Spinal cord (tissue), 10 donors: ENCODE data around the gene LAMB1. TPM values are rescaled to one million over a fixed set of nuclear protein-coding genes. Genes with fewer than 3 reads are reported as not detected.

ENCODE experiments used
- DNase-seq, 6 donors: peaks; one replicate each; pipeline versions ENCODE4 v3.0.0 to v3.0.0-alpha.2; 2013 to 2015; ENCODE audit warnings: low spot score in 6 of 6, low read depth in 4 of 6
- H3K27ac ChIP-seq: one replicate; pipeline ENCODE4 v1.5.1; 2013; ENCODE audit warnings: low read depth, low read length, control low read depth
- H3K27me3 ChIP-seq: one replicate; pipeline ENCODE4 v1.6.1; 2013; ENCODE audit warnings: low read length; ENCODE audit not compliant: control insufficient read depth, insufficient read depth
- H3K36me3 ChIP-seq: one replicate; pipeline ENCODE4 v1.6.1; 2013; ENCODE audit warnings: low read length; ENCODE audit not compliant: control insufficient read depth, insufficient read depth
- H3K4me1 ChIP-seq: one replicate; pipeline ENCODE4 v1.6.1; 2013; ENCODE audit warnings: low read length; ENCODE audit not compliant: control insufficient read depth, insufficient read depth
- H3K4me3 ChIP-seq: one replicate; pipeline ENCODE4 v1.5.1; 2013; ENCODE audit warnings: low read depth, low read length, control low read depth
- H3K9me3 ChIP-seq: one replicate; pipeline ENCODE4 v1.6.1; 2013; ENCODE audit warnings: low read length; ENCODE audit not compliant: control insufficient read depth, insufficient read depth
- WGBS: methylation state at CpG from one replicate; pipeline ENCODE4 v1.1.5; 2013; ENCODE audit warnings: missing lambda C conversion rate; ENCODE audit not compliant: insufficient coverage; 5-methylcytosine and 5-hydroxymethylcytosine counted together
- long read RNA-seq, 4 donors: transcript quantifications; one replicate each; lab custom pipeline, GENCODE V29; 2026
- polyA plus RNA-seq, 2 donors: library from polyadenylated mRNA; unstranded; fragments of 120-200 nt; gene quantifications; one replicate each; pipeline ENCODE4 v1.2.1, GENCODE V29; 2013; ENCODE audit not compliant: insufficient read length in 2 of 2
- total RNA-seq, 2 donors: library from RNA; depleted of rRNA in 1 of 2; stranded (reverse); fragments of 120-200 nt in 1 of 2; fragments of >200 nt in 1 of 2; gene quantifications; one replicate each; pipeline versions ENCODE4 v1.2.3 to v1.2.4, GENCODE V29; 2013 to 2014
- donor health status: healthy.

The LAMB1 gene
- total RNA-seq (100 to 1,000 TPM; 158 to 312 TPM), polyA plus RNA-seq (100 to 1,000 TPM in 1 of 2 donors, 10 to 100 TPM in 1; 84.4 to 199 TPM)
- long read RNA-seq, donor 1, full-length matches to known transcripts: 21 of 193 reads
- long read RNA-seq, donor 1, partial matches to known transcripts: 172 of 193 reads
- long read RNA-seq, donor 1, other reads (novel, unspliced or antisense): 0 of 193 reads
- long read RNA-seq, donor 2: 0 reads
- long read RNA-seq, donor 3, full-length matches to known transcripts: 6 of 41 reads
- long read RNA-seq, donor 3, partial matches to known transcripts: 35 of 41 reads
- long read RNA-seq, donor 3, other reads (novel, unspliced or antisense): 0 of 41 reads
- long read RNA-seq, donor 4, full-length matches to known transcripts: 29 of 529 reads
- long read RNA-seq, donor 4, partial matches to known transcripts: 500 of 529 reads
- long read RNA-seq, donor 4, other reads (novel, unspliced or antisense): 0 of 529 reads

DNA sequence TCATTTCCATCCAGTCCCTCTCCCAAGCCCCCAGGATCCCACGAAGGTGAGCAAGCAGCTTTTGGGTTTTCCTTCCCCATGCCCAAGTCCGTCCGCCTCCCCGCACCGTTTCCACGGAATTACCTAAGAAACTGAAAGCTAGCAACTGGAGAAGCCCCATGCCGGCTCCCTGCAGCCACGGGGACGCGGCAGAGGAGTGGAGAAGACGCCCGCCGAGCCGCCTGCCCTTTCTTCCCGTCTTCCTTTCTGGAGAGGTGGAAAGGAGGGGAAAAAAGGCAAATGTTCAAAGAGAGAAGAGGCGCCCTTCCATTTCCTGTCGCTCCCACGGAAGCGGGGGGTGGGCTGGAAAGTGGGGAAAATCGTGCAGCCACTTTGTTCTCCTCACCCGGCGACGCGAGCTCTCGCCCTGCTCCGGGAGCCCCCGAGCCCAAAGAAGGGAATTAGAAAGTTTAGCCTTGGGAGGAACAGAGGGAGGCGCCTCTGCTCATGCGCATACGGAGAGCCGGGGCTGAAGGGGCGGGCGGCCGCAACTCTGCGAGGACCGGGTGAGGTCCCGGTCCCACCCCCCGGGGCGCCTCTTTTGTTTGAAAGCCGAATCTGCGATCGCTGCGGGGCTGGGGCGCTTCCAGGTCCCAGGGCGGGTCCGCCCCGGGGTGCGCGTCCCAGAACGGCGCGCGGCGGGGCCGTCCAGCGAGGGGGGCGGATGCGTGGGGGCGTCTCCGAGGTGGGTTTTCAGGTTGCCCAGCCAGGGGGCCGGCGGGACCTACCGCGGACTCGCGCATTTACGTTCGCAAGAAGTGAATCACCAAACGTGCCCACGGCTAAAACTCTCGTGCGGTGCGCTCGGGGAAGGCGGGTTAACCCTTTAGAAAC is at the start of gene LAMB1:
LAMB1 (minus strand) TSS at position 436 of the 873 bp plus-strand sequence; CDS start at position 160, 276 bp downstream.
- H3K27ac ChIP-seq: peak within 1 kb of the TSS; percentile 84
- H3K27me3 ChIP-seq: peaks cover 45% of the 10 kb centered on the region
- WGBS: under 1% methylated on average over 75 of the region's 75 CpGs
- no peaks in the 10 kb centered on the region for H3K9me3 ChIP-seq
- peak within 1 kb of the TSS; percentile 79 for H3K4me3 ChIP-seq
- peak in 2 of 6 donors; percentile 72 to 82 for DNase-seq
- H3K36me3 ChIP-seq: no peaks in the 10 kb centered on the region
- peaks cover 36% of the 10 kb centered on the region for H3K4me1 ChIP-seq

DNA sequence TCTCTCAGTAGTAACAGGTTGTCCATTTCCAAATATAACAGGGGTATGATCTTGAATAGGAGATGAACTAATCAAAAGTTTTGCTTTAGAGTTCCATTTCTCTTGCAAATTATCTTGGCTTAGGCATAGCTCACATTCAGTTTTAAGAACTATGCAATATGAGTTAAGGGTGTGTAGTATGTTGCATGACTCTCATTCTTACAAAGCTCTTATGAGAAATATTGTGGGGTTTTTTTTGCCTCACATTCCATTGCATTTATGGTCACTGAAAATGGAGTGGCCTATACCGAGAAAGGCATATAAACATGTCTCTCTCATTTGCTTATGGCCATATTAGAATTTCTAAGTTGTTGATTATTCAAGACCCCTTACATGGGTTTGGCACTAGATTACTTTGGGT is 48.5 kb upstream of the LAMB1 start:
- Histone ChIP-seq H3K27ac (no peak overlapping the region), H3K9me3 (no peaks in the 10 kb centered on the region), H3K4me1 (no peaks in the 10 kb centered on the region), H3K4me3 (no peak overlapping the region), H3K27me3 (no peaks in the 10 kb centered on the region), H3K36me3 (no peaks in the 10 kb centered on the region)
- no peak for DNase-seq
- no CpG with 5 or more reads among the region's 1 CpG for WGBS

GRCh38 chr7:108049962-108050361 is 47.0 kb upstream of the LAMB1 start:
- Histone ChIP-seq H3K9me3 (no peaks in the 10 kb centered on the region), H3K36me3 (no peaks in the 10 kb centered on the region), H3K4me3 (no peak overlapping the region), H3K27me3 (no peaks in the 10 kb centered on the region), H3K4me1 (no peaks in the 10 kb centered on the region), H3K27ac (no peak overlapping the region)
- DNase-seq: no peak
- no CpG with 5 or more reads among the region's 3 CpGs for WGBS

GRCh38 chr7:108048422-108048821 is 45.5 kb upstream of the LAMB1 start:
- no peak for DNase-seq
- H3K4me3 ChIP-seq: no peak overlapping the region
- no peaks in the 10 kb centered on the region for H3K27me3 ChIP-seq
- no peaks in the 10 kb centered on the region for H3K4me1 ChIP-seq
- no CpG with 5 or more reads among the region's 3 CpGs for WGBS
- no peaks in the 10 kb centered on the region for H3K9me3 ChIP-seq
- no peaks in the 10 kb centered on the region for H3K36me3 ChIP-seq
- H3K27ac ChIP-seq: no peak overlapping the region

- WGBS: 64% methylated on average over 3 of the region's 6 CpGs
- no peaks in the 10 kb centered on the region for H3K36me3 ChIP-seq
- DNase-seq: no peak
- H3K9me3 ChIP-seq: no peaks in the 10 kb centered on the region
- no peaks in the 10 kb centered on the region for H3K27me3 ChIP-seq
- no peaks in the 10 kb centered on the region for H3K4me1 ChIP-seq
- no peak overlapping the region for H3K27ac ChIP-seq
- no peak overlapping the region for H3K4me3 ChIP-seq
Measured at GRCh38 chr7:108046952-108047506, 44.1 kb upstream of the LAMB1 start.

DNA sequence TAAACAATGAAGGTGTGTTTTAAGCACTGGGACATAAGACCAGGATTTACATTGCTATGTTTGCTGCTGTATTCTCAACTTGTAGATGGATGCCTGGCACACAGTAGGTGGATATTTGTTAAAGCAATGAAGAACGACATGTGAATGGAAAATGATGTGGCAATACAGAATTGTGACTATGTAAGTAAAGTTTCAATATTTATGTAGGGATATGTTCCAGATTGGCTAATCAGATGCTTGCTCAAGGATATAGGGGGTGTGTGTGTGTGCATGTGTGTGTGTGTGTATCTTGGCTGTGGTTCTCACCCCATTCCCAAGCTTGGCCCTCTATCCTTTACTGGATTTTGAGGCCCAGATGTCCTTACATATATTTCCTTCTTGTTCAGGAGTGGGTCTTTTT is 42.7 kb upstream of the LAMB1 start:
- Histone ChIP-seq H3K9me3 (no peaks in the 10 kb centered on the region), H3K4me3 (no peak overlapping the region), H3K27me3 (no peaks in the 10 kb centered on the region), H3K4me1 (no peaks in the 10 kb centered on the region), H3K36me3 (no peaks in the 10 kb centered on the region), H3K27ac (no peak overlapping the region)
- peak in 1 of 6 donors; percentile 20 for DNase-seq
- 78% methylated on average over 1 of the region's 1 CpG for WGBS

DNA sequence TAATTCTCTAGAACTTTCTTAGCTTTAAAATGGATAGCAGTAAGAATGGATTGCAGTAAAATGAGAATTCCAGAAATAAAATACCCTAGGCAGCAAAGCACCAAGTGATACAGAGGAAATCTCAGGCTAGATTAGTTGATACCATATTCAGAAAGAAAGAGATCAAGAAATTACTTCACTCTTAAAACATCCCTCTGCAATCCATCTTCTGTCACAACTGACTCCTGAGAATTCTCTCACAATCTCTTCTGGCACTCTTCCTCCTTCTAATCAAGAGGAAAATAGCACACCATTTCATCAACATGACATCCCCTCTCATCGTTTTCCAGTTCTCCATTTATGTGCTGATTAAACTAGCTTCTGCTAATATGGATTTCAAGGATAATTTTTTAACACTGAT is 42.2 kb upstream of the LAMB1 start:
- H3K27me3 ChIP-seq: no peaks in the 10 kb centered on the region
- H3K27ac ChIP-seq: no peak overlapping the region
- no peak overlapping the region for H3K4me3 ChIP-seq
- WGBS: no CpG with 5 or more reads among the region's 1 CpG
- no peaks in the 10 kb centered on the region for H3K36me3 ChIP-seq
- no peak for DNase-seq
- no peaks in the 10 kb centered on the region for H3K4me1 ChIP-seq
- no peaks in the 10 kb centered on the region for H3K9me3 ChIP-seq

- no peak for DNase-seq
- Histone ChIP-seq H3K27me3 (no peaks in the 10 kb centered on the region), H3K4me1 (no peaks in the 10 kb centered on the region), H3K27ac (no peak overlapping the region), H3K4me3 (no peak overlapping the region), H3K9me3 (no peaks in the 10 kb centered on the region), H3K36me3 (no peaks in the 10 kb centered on the region)
- WGBS: 100% methylated on average over 2 of the region's 2 CpGs
Measured at GRCh38 chr7:108044345-108044744, 41.4 kb upstream of the LAMB1 start.

- Histone ChIP-seq H3K4me3 (no peak overlapping the region), H3K9me3 (no peaks in the 10 kb centered on the region), H3K4me1 (no peaks in the 10 kb centered on the region), H3K27ac (no peak overlapping the region), H3K27me3 (no peaks in the 10 kb centered on the region), H3K36me3 (no peaks in the 10 kb centered on the region)
- DNase-seq: peak in 1 of 6 donors; percentile 58
Measured at GRCh38 chr7:108038986-108039385, 36.0 kb upstream of the LAMB1 start.
